ENCODE measurements around the gene TSR3. TPM values are rescaled to one million over a fixed set of nuclear protein-coding genes. Genes with fewer than 3 reads are reported as not detected.

TSR3 gene
- total RNA-seq, 4 donors from 2014 or later = 84.1 to 107 (median 96.7) TPM

DNA sequence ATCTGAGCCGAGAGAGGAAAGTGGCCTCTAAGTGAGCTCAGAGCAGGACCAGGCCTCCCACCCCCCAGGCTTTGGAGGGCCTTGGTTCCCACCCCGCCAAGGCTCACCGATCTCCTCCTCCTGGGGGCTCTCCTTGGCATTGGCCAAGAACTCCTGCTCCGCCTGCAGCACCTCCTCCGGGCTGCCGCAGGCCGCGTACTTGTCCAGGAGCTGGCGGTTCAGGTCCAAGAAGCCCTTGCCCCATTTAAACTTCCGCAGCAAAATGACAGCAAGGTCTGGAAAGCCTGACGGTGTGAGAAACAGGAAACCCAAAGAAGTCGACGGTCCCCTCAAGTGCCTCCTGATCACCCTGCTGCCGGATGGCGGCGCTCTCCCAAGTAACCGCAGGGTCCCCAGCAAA, 1.7 kb downstream of the TSR3 start:
- DNase-seq = no peak
- Histone ChIP-seq H3K27me3 (no peaks in the 10 kb centered on the region), H3K27ac (no peak overlapping the region), H3K9me3 (no peaks in the 10 kb centered on the region), H3K4me1 (peaks cover 18 to 23% of the 10 kb centered on the region in 2 donors), H3K4me3 (replicated peaks in 1 of 3) (no peak overlapping the region), H3K36me3 (peaks cover 12 to 16% of the 10 kb centered on the region in 2 donors)
- intact Hi-C loops (cut with DNase I) = loop anchor here (5.0 to 10.0 kb wide), 3 partner anchors 38 to 125 kb away; partner anchors contain the start of gene CLCN7
- TF ChIP-seq, protein P1, sequence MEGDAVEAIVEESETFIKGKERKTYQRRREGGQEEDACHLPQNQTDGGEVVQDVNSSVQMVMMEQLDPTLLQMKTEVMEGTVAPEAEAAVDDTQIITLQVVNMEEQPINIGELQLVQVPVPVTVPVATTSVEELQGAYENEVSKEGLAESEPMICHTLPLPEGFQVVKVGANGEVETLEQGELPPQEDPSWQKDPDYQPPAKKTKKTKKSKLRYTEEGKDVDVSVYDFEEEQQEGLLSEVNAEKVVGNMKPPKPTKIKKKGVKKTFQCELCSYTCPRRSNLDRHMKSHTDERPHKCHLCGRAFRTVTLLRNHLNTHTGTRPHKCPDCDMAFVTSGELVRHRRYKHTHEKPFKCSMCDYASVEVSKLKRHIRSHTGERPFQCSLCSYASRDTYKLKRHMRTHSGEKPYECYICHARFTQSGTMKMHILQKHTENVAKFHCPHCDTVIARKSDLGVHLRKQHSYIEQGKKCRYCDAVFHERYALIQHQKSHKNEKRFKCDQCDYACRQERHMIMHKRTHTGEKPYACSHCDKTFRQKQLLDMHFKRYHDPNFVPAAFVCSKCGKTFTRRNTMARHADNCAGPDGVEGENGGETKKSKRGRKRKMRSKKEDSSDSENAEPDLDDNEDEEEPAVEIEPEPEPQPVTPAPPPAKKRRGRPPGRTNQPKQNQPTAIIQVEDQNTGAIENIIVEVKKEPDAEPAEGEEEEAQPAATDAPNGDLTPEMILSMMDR (IDR thresholded peaks at IDR 0.05) = no peak
- TF ChIP-seq POLR2A (IDR thresholded peaks at IDR 0.05) = no peak
- 91 to 94% methylated on average over 14 to 17 of the region's 17 CpGs for WGBS, 2 donors

DNA sequence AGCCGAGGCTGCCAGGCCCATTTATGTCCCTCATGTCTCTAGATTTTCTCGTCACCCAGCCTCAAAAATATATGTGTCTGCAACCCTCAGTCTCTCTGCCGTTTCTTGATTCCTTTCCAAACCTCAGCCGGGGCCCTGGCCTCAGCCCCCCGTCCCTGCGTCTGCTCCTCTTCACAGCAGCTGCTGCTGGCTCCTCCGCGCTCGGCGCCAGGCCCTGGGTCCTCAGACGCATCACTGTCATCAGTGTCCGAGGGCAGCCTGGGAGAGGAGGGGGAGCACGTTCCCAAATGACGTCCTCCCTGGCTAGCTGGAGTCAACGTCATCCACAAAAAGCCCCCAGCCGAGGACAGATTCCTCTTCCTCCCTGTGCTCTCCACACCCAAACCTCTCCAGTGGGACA, 2.3 kb downstream of the TSR3 start:
- Histone ChIP-seq H3K36me3 (peaks cover 12 to 16% of the 10 kb centered on the region in 2 donors), H3K27ac (no peak overlapping the region), H3K27me3 (no peaks in the 10 kb centered on the region), H3K9me3 (no peaks in the 10 kb centered on the region), H3K4me1 (peaks cover 18 to 23% of the 10 kb centered on the region in 2 donors), H3K4me3 (replicated peaks in 1 of 3) (no peak overlapping the region)
- 86 to 94% methylated on average over 16 of the region's 16 CpGs for WGBS, 2 donors
- no peak for TF ChIP-seq POLR2A (IDR thresholded peaks at IDR 0.05)
- TF ChIP-seq, protein P1 (IDR thresholded peaks at IDR 0.05) = no peak
- DNase-seq = no peak
- intact Hi-C loops (cut with DNase I) = loop anchor here (10.0 kb wide), 1 partner anchor 125 kb away; the partner anchor contains the start of gene CLCN7

DNA sequence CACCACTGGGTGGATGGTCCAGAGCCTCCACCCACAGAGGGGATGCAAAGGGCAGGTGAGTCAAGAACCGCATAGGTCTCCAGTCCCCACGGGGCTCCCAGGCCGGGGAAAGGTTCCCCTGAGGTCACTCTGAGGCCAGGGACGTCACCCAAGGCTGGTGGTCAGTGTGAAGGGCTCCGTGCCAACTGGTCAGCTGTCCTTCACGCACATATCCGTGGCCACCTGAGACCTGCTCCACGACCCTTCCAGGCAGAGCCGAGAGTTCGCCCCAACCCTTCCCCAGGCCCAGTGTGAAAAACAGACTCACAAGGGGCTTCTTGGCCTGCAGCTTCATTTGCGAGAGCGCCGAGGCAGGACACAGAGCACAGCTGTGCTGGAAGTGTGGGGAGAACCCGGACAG, 2.8 kb downstream of the TSR3 start:
- Histone ChIP-seq H3K36me3 (peaks cover 12 to 16% of the 10 kb centered on the region in 2 donors), H3K27me3 (no peaks in the 10 kb centered on the region), H3K4me1 (peaks cover 18 to 23% of the 10 kb centered on the region in 2 donors), H3K9me3 (no peaks in the 10 kb centered on the region), H3K4me3 (replicated peaks in 1 of 3) (no peak overlapping the region), H3K27ac (no peak overlapping the region)
- TF ChIP-seq, protein P1 (IDR thresholded peaks at IDR 0.05) = no peak
- no peak for TF ChIP-seq POLR2A (IDR thresholded peaks at IDR 0.05)
- intact Hi-C loops (cut with DNase I) = loop anchor here (10.0 kb wide), 1 partner anchor 126 kb away; the partner anchor contains the start of gene CLCN7
- no peak for DNase-seq
- WGBS, 2 donors = 85 to 87% methylated on average over 7 to 8 of the region's 14 CpGs

DNA sequence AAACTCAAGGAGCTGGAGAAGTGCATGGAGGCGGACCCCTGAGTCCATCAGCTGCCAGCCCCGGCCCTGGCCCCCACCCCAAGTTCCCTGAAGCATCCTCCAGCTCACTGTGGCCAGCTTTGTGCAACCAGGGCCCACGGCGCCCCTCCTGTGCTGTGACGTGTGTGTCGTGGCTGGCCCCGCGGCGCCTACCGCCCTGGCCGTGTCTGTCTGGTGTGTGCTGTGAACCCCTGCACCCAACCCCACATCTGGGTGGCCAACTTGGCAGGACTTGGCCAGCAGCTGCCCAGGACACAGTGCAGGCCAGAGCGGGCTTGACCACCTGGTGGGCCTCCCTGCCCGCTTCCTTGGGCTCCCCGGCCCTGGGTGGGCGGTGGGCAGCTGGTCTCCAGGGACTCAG, 3.2 kb downstream of the TSR3 start:
- TF ChIP-seq, protein P1 (IDR thresholded peaks at IDR 0.05) = no peak
- TF ChIP-seq POLR2A (IDR thresholded peaks at IDR 0.05) = no peak
- Histone ChIP-seq H3K4me1 (peaks cover 18 to 21% of the 10 kb centered on the region in 2 donors), H3K27me3 (no peaks in the 10 kb centered on the region), H3K27ac (no peak overlapping the region), H3K4me3 (replicated peaks in 1 of 3) (no peak overlapping the region), H3K36me3 (peaks cover 12 to 16% of the 10 kb centered on the region in 2 donors), H3K9me3 (no peaks in the 10 kb centered on the region)
- intact Hi-C loops (cut with DNase I) = loop anchor here (10.0 kb wide), 1 partner anchor 126 kb away; the partner anchor contains the start of gene CLCN7
- DNase-seq = no peak
- 80 to 92% methylated on average over 1 to 9 of the region's 15 CpGs for WGBS, 2 donors

DNA sequence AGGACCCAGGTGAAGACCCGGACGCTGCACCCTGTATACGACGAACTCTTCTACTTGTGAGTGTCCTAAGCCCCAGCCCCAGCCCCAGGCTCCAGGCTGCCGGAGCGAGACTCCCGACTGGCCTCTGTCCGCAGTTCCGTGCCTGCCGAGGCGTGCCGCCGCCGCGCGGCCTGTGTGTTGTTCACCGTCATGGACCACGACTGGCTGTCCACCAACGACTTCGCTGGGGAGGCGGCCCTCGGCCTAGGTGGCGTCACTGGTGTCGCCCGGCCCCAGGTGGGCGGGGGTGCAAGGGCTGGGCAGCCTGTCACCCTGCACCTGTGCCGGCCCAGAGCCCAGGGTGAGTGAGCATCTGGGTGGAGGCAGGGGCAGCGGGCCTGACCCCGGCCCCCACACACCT, 3.7 kb downstream of the TSR3 start:
- H3K4me3 ChIP-seq (replicated peaks in 1 of 3) = no peak overlapping the region
- intact Hi-C loops (cut with DNase I) = loop anchor here (10.0 kb wide), 1 partner anchor 127 kb away; the partner anchor contains the start of gene CLCN7
- H3K4me1 ChIP-seq = peaks cover 14 to 19% of the 10 kb centered on the region in 2 donors
- H3K27me3 ChIP-seq = no peaks in the 10 kb centered on the region
- H3K27ac ChIP-seq = no peak overlapping the region
- TF ChIP-seq, protein P1 (IDR thresholded peaks at IDR 0.05) = no peak
- TF ChIP-seq POLR2A (IDR thresholded peaks at IDR 0.05) = no peak
- no peak for DNase-seq
- peaks cover 12 to 16% of the 10 kb centered on the region in 2 donors for H3K36me3 ChIP-seq
- no peaks in the 10 kb centered on the region for H3K9me3 ChIP-seq
- 86 to 91% methylated on average over 7 to 27 of the region's 29 CpGs for WGBS, 2 donors

Data from thyroid gland (tissue), 4 donors.